Pons (tissue), 1 donor: ENCODE measurements around the gene ZGRF1.
"Not testable (repeated sequence)": the region's sequence is repeated elsewhere in the genome, so short reads cannot be mapped to it uniquely, and the experiment has no call there.

ENCODE experiments used
- DNase-seq: peaks from one replicate; pipeline ENCODE4 v3.0.0-alpha.2; 2016; ENCODE audit warnings: low spot score

The ZGRF1 gene

GRCh38 chr4:112557676-112558411 lies 78.9 kb downstream of the ZGRF1 start:
- DNase-seq: no peak

DNA sequence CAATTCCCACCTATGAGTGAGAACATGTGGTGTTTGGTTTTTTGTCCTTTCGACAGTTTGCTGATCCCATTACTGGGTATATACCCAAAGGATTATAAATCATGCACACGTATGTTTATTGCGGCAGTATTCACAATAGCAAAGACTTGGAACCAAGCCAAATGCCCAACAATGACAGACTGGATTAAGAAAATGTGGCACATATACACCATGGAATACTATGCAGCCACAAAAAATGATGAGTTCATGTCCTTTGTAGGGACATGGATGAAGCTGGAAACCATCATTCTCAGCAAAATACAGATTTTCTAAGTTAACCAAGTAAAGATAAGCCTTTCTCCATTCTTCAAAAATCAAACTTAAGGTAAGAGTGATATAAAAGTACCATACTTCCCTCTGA lies 82.4 kb downstream of the ZGRF1 start:
- not testable (repeated sequence) for DNase-seq

DNA sequence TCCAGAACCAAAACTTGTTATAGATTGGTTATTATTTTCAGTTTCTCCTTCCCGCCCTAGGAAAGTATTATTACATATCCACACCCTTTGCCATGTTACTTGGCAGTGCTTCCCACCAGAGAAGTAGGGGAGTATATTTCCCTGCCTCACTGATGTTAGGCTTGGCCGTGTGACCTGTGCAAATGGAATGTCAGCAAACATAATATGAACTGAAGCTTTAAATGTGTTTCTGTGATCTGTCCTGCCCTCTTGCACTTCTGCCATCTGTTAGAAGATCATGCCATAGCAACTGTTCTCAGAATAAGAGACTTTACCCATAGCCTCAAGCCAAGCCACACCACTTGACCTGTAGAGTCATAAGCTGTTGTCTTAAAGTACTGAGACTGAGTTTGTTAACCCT lies 84.0 kb downstream of the ZGRF1 start:
- no peak for DNase-seq

DNA sequence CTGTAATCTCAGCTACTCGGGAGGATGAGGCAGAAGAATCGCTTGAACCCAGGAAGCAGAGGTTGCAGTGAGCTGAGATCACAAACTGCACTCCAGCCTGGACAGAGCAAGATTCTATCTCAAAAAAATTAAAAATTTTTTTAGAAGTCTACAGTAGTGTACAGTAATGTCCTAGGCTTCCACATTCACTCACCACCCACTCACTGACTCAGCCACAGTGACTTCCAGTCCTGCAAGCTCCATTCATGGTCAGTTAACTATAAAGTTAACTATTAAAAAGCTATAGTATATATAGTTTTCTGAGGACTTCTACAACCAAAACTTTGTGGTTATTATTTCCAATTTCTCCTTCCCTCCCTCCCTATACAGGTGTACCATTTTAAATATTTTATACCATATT lies 86.0 kb downstream of the ZGRF1 start:
- no peak for DNase-seq

GRCh38 chr4:112546476-112546875 lies 90.2 kb downstream of the ZGRF1 start:
- DNase-seq: no peak

DNA sequence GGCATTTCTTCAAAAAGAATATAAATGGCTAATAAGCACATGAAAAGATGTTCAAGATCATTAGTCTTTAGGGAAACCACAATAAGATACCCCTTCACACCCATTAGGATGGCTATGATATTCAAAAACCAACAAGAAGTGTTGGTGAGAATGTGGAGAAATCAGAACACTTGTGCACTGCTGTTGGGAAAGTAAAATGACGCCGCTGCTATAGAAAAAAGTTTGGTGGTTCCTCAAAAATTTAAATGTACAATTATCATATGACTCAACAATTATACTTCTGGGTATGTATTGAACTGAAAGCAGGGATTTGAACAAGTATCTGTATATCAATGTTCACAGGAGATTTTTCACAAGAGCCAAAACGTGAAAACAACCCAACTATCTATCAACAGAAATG lies 91.4 kb downstream of the ZGRF1 start:
- DNase-seq: no peak

DNA sequence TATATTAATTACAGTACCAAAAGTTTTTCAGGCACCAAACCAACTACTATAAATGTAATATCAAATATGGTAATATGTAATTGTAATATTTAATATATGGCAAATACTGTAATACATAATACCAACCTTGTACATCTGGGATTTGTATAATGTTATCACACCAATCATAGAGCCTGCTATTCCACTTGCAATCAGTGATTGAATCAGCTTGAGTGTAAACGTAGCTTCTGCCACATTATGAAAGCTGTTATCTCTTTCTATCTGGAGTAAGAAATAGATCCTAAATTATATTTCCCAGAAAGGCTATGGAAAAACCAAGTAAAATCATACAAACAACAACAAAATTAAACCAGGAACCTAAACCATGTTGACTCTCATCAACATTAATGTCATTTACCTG lies 96.0 kb downstream of the ZGRF1 start:
- DNase-seq: no peak

- no peak for DNase-seq
Measured at GRCh38 chr4:112536123-112536522, 100.6 kb downstream of the ZGRF1 start.

DNA sequence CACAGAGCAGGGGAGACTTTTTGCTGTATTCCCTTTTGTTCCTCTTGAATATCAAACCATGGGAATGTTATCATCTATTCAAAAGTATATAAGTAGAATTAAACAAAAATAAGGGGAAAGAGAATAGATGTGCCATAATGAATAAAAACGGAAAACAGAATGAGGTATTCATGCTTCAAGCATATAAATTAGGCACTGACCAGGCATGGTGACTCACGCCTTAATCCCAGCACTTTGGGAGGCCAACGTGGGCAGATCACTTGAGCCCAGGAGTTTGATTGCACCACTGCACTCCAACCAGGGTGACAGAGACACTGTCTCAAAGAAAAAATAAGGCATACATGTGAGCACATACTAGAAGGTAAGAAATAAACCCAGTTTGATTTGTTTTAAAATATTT lies 104.4 kb downstream of the ZGRF1 start:
- DNase-seq: no peak

DNA sequence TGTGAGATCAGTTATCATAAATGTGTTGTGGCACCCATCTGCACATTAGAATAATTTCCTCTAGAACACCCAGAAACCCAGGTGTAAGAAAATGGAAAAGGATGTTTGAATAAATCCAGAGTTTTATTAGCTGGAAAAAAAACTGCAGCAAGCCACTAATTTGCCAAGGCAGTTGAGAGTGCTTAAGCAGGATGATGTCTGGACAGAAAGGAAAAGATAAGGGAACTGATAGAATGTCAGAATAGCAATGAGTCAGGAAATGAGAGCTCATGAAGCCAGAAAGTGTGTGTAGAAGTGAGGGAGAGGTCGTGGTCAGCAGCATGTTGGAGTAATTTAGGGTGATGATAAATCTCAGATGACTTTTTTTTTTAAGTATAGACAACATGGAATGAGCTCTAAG lies 105.6 kb downstream of the ZGRF1 start:
- no peak for DNase-seq

GRCh38 chr4:112526061-112526460 lies 110.6 kb downstream of the ZGRF1 start:
- DNase-seq: no peak

DNA sequence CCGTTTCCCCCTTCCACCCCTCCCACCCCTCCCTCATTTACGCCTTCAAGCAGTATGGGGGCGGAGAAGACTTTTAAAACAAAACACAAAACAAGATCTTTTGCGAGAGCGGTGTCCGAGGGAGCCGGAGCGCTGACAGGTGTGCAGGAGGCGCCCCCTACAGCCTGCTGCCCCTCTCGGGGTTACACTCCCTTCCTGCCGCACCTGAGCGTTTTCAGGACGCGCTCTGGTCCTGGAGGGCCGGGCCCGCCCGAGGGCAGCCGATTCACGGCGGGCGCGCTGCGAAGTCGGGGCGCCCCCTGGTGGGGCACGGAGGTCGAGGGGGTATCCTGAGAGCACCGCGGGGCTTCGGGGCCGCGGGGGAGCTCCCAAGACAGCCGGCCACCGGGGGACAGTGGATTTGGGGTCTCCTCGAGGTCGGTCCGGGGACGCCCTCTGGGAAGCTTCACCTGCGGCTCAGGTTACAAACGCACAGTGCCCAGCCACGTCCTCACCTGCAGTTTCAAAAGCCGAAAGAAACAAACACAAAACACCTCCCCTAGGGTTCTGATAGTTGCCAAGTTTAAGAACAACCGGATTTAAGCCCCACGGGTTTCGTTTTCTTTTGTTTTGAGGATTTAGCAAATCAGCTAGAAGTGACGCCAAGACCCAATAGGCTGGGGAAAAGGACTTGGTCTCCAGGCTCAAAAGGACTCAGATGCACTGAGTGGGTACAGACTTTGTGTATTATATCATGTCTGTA lies 112.8 kb downstream of the ZGRF1 start:
- no peak for DNase-seq

DNA sequence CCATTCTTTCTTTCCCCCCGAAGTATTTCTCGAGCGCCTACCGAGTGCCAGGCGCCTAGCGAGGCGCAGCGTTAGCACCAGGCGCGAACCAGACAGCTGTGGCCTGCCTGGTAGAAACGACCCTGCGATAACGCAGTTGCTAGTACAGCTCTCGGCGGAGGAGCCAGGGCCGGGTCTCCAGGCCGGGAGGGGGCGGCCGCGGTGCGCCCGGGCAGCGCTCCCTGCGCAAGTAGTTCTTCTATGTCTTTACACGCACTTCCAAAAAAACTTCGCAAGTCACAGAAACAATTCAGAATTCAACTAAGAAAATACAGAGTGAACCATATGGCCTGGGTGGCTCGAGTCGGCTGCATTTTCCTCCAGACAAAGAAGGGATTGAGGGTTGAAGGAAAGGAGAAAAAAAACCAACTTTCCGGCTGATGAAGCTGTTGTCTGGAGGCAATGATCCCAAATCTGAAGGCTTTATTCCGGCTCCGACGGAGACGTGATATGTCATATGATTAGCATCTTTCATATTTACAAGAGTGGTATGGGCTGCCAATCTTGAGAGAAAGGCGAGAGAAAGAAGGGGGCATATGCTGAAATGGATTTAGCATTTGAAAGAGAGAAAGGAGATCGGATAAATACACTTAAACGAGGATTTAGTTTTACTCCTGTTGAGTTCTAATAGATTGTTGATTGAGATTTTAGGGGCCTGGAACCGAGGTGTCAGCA lies 113.5 kb downstream of the ZGRF1 start:
- no peak for DNase-seq

DNA sequence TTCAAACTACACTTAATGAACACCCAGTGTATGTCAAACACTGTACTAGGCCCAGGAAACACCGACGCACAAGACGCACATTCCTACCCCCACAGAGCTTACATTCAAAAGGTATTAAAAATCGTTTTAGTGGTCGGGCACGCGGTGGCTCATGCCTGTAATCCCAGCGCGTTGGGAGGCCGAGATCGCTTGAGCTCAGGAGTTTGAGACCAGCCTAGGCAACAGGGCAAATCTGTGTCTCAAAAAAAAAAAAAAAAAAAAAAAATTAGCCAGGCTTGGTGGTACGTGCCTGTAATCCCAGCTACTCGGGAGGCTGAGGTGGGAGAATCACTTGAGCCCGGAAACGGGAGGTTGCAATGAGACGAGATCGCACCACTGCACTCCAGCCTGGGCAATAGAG lies 114.3 kb downstream of the ZGRF1 start:
- not testable (repeated sequence) for DNase-seq

GRCh38 chr4:112521123-112522023 lies 115.3 kb downstream of the ZGRF1 start:
- no peak for DNase-seq

- DNase-seq: no peak
Measured at GRCh38 chr4:112520598-112521122, 116.0 kb downstream of the ZGRF1 start.

GRCh38 chr4:112519689-112520597 lies 116.8 kb downstream of the ZGRF1 start:
- no peak for DNase-seq

- DNase-seq: no peak
Measured at GRCh38 chr4:112518675-112519074, 118.0 kb downstream of the ZGRF1 start.

GRCh38 chr4:112517911-112518310 lies 118.8 kb downstream of the ZGRF1 start:
- no peak for DNase-seq

DNA sequence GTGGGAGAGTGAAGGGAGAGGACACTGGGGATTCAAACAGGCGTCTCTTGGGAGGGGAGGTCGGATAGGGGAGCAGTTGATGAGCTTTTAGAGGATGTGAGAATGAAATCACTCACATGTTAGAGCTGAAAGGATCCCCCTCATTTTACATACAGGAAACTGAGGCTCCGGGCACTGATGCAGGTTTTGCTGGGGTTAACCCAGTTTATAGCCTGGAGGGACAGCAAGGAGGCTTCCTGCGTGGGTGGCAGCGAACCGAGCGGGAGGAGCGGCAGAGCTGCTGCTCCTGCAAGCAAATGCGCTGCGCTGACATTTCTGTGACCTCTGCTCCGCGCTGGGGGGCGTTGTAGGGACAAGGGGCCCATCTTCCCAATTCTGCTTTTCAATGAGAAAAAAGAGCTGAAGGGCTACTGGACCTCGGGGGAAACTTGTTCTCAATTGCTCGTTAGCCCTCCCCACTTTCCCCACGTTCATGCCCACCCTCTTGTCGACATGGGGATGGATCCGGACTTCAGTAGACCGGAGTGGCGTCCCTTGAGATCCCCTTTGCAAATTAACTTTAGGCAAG lies 119.6 kb downstream of the ZGRF1 start:
- DNase-seq: no peak
